ENCODE results near the gene CCT7. TPM values are rescaled to one million over a fixed set of nuclear protein-coding genes. Genes with fewer than 3 reads are reported as not detected.

Gene CCT7
- polyA plus RNA-seq, 2 of the 4 experiments (the other 2 are of a cell fraction), result 685 to 850 TPM

DNA sequence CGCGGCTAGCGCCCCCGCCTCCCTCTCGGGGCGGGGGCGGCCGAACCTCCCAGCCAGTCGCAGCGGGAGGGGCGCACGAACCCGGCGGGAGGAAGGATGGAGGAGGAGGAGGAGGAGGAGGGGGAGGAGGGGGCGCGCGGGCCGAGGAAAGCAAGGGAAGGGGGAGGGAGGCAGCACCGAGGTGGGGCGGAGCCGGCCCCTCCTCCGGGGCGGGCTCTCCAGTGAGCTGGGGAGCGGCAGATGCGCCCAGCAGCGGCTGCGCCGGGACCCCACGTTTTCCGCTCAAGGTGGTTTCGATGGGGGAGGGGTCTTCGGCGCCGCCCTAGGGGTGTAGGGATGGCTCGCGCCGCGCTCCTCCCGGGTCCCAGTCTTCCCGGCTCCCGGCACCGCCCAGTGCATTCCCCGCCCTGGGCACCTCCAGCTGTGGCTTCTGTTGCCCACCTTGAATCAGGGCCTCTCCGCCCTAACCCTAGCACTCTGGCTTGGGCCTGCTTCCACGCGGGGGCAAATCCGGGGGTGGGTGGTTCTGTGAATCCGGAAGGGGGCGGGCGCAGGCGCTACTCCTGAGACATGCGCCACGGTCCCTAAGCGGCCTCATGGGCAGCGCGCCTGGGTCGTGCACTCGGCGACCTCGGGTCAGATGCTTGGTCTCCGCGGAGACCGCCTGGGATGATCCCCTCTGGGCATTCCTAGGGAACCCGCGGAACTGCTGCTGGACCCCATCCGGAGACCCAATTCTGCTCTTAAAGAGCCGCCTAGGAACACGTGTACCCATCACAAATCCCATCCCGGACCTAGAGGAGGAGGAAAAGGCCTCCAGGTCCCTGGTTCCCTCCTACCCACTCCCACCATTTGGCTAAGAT, 50.4 kb downstream of the CCT7 start, which contains the start of gene FBXO41 (continued):
- TF ChIP-seq, protein P1, sequence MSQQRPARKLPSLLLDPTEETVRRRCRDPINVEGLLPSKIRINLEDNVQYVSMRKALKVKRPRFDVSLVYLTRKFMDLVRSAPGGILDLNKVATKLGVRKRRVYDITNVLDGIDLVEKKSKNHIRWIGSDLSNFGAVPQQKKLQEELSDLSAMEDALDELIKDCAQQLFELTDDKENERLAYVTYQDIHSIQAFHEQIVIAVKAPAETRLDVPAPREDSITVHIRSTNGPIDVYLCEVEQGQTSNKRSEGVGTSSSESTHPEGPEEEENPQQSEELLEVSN (IDR thresholded peaks at IDR 0.05; ENCODE audit: borderline replicate concordance, low read depth), result no peak; the same call in 1 of the 2 replicates

DNA sequence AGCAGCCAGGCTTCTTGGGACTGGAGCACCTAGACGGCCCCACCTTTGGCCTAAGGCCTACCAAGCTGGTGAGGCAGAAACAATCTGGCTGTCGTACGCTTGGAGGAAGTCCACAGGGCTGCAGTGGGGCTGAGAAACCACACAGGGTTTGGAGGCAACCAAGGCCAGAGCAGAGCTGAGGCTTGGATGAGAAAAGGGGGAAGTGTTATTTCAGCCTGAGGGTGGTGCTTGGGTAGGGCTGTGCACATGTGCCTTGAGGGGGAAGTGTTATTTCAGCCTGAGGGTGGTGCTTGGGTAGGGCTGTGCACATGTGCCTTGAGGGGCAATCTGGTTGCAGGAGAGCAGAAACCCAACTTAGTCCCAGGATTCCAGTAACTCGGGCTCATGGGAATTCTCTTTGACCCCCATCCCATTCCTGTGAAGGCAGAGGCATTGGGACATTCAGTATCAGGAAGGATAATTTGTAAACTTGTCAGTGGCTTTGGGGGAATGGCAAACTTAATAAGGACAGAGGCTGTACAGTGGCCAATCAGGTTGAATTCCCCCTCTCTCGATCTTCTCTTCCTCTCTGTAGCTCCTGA, 51.1 kb downstream of the CCT7 start:
- 81% methylated on average over 5 of the region's 5 CpGs for WGBS (ENCODE audit: missing lambda C conversion rate)
- Histone ChIP-seq H3K27ac (peak overlapping the region; percentile 78 to 90; a peak in 4 of 6 replicates), H3K4me1 (peaks cover 12% of the 10 kb centered on the region; the same call in 1 of the 3 replicates), H3K4me2 (peak overlapping the region; percentile 81), H3K9me3 (no peaks in the 10 kb centered on the region), H3K4me3 (peak overlapping the region; percentile 77)
- no peak for DNase-seq (ENCODE audit: low read depth in 1 of 2, low spot score in 1 of 2)
- FAIRE-seq, result no peak
- ChIA-PET CTCF (interaction anchor here (1.2 kb wide), 1 partner anchor 32 kb away, joined by 3 read pairs; no protein-coding TSS in a partner anchor), POLR2A (no interaction called here)
- no peak for TF ChIP-seq TFCP2L1 (CRISPR knock-in tag; IDR thresholded peaks at IDR 0.05)
- no peak for TF ChIP-seq SREBF2 (IDR thresholded peaks at IDR 0.05)
- no peak for TF ChIP-seq CHD4 (IDR thresholded peaks at IDR 0.05; ENCODE audit: borderline replicate concordance)
- TF ChIP-seq, protein P2, sequence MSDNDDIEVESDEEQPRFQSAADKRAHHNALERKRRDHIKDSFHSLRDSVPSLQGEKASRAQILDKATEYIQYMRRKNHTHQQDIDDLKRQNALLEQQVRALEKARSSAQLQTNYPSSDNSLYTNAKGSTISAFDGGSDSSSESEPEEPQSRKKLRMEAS (IDR thresholded peaks at IDR 0.05), result no peak
- no peak for TF ChIP-seq ZSCAN20 (CRISPR knock-in tag; IDR thresholded peaks at IDR 0.05)
- no peak for TF ChIP-seq CEBPB (IDR thresholded peaks at IDR 0.05)
- no peak for TF ChIP-seq SMC3 (IDR thresholded peaks at IDR 0.05)
- TF ChIP-seq KDM5A (IDR thresholded peaks at IDR 0.05), result no peak
- TF ChIP-seq MAZ (IDR thresholded peaks at IDR 0.05; ENCODE audit: borderline replicate concordance, low read depth, low read length), result no peak
- TF ChIP-seq, protein P3, sequence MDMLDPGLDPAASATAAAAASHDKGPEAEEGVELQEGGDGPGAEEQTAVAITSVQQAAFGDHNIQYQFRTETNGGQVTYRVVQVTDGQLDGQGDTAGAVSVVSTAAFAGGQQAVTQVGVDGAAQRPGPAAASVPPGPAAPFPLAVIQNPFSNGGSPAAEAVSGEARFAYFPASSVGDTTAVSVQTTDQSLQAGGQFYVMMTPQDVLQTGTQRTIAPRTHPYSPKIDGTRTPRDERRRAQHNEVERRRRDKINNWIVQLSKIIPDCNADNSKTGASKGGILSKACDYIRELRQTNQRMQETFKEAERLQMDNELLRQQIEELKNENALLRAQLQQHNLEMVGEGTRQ (IDR thresholded peaks at IDR 0.05), result no peak
- no peak for TF ChIP-seq FOXS1 (CRISPR knock-in tag; IDR thresholded peaks at IDR 0.05)
- no peak for TF ChIP-seq CHD2 (IDR thresholded peaks at IDR 0.05; ENCODE audit: low read length, partially characterized antibody)
- no peak for TF ChIP-seq FOSB (CRISPR knock-in tag; IDR thresholded peaks at IDR 0.05)
- TF ChIP-seq ESRRA (IDR thresholded peaks at IDR 0.05; ENCODE audit: borderline replicate concordance, low read length), result no peak
- TF ChIP-seq POLR2AphosphoS2 (conservative IDR thresholded peaks at IDR 0.05; ENCODE audit: low read length), result no peak
- TF ChIP-seq FOSL2 (IDR thresholded peaks at IDR 0.05), result no peak
- no peak for TF ChIP-seq FOSL2 (CRISPR knock-in tag; IDR thresholded peaks at IDR 0.05)
- ATAC-seq, result peak; percentile 9 to 10; a peak in 3 of 6 replicates

DNA sequence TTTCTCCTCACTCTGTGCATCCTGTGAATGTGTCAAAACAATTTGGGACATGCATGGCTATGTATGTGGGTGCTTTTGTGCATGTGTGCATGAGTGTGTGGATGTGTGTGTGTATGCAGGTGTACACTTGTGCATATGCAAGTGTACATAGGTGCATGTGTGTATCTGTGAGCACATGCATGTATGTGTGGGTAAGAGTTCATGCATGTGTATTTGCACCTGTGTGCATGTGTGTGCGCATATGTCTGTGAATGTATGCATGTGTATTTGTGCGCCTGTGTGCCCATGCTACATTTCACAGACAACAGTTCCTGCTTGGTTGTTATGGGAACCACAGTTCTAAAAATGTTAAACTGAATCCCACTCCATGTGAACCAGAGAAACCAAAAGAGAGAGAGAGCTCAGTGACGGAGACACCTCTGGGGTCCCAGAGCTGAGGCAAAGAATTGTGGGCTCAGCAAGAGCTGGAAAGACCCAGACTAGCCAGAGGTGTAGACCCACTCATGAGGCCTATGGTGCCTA, 52.1 kb downstream of the CCT7 start:
- H3K4me2 ChIP-seq, result no peak overlapping the region
- ChIA-PET POLR2A (no interaction called here), CTCF (interaction anchor here (0.6 to 8.9 kb wide), 4 partner anchors 7 to 134 kb away, joined by 3 to 107 read pairs (median 4); no protein-coding TSS in a partner anchor)
- no peaks in the 10 kb centered on the region for H3K9me3 ChIP-seq
- WGBS (ENCODE audit: missing lambda C conversion rate), result 80% methylated on average over 3 of the region's 3 CpGs
- no peak for ATAC-seq
- no peak for TF ChIP-seq EP300 (IDR thresholded peaks at IDR 0.05)
- TF ChIP-seq HOXB13 (CRISPR knock-in tag; IDR thresholded peaks at IDR 0.05; ENCODE audit: low read depth), result no peak
- TF ChIP-seq NFE2L2 (conservative IDR thresholded peaks at IDR 0.05; ENCODE audit: low read length), result no peak
- no peak for TF ChIP-seq RNF2 (IDR thresholded peaks at IDR 0.05; ENCODE audit: borderline replicate concordance, low read depth)
- TF ChIP-seq FOSB (CRISPR knock-in tag; IDR thresholded peaks at IDR 0.05), result no peak
- TF ChIP-seq BHLHE40 (IDR thresholded peaks at IDR 0.05; ENCODE audit: low read depth, low read length), result no peak
- TF ChIP-seq, protein P4, sequence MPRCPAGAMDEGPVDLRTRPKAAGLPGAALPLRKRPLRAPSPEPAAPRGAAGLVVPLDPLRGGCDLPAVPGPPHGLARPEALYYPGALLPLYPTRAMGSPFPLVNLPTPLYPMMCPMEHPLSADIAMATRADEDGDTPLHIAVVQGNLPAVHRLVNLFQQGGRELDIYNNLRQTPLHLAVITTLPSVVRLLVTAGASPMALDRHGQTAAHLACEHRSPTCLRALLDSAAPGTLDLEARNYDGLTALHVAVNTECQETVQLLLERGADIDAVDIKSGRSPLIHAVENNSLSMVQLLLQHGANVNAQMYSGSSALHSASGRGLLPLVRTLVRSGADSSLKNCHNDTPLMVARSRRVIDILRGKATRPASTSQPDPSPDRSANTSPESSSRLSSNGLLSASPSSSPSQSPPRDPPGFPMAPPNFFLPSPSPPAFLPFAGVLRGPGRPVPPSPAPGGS (IDR thresholded peaks at IDR 0.05), result no peak
- TF ChIP-seq, protein P5, sequence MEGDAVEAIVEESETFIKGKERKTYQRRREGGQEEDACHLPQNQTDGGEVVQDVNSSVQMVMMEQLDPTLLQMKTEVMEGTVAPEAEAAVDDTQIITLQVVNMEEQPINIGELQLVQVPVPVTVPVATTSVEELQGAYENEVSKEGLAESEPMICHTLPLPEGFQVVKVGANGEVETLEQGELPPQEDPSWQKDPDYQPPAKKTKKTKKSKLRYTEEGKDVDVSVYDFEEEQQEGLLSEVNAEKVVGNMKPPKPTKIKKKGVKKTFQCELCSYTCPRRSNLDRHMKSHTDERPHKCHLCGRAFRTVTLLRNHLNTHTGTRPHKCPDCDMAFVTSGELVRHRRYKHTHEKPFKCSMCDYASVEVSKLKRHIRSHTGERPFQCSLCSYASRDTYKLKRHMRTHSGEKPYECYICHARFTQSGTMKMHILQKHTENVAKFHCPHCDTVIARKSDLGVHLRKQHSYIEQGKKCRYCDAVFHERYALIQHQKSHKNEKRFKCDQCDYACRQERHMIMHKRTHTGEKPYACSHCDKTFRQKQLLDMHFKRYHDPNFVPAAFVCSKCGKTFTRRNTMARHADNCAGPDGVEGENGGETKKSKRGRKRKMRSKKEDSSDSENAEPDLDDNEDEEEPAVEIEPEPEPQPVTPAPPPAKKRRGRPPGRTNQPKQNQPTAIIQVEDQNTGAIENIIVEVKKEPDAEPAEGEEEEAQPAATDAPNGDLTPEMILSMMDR (IDR thresholded peaks at IDR 0.05), result no peak
- no peak for TF ChIP-seq RFX5 (IDR thresholded peaks at IDR 0.05)
- H3K27ac ChIP-seq, result no peak overlapping the region
- no peak for FAIRE-seq
- no peak for DNase-seq (ENCODE audit: low read depth in 1 of 2, low spot score in 1 of 2)
- no peak overlapping the region for H3K4me3 ChIP-seq
- peaks cover 13% of the 10 kb centered on the region; the same call in 2 of the 3 replicates for H3K4me1 ChIP-seq
